Activated T-cell treated with anti-CD3 and anti-CD28 coated beads for 48 hours (primary cell): ENCODE data around the gene KCNG3.

Experiments
- DNase-seq: peaks from one replicate; pipeline ENCODE4 v3.0.0-alpha.2; 2020; ENCODE audit warnings: low read depth

The KCNG3 gene

GRCh38 chr2:42486145-42486906 lies 7.5 kb downstream of the KCNG3 start:
- no peak for DNase-seq

GRCh38 chr2:42480402-42480801 lies 13.4 kb downstream of the KCNG3 start:
- no peak for DNase-seq

- no peak for DNase-seq
These were observed 18.9 kb downstream of the KCNG3 start for GRCh38 chr2:42474765-42475454.

- no peak for DNase-seq
These were observed 23.1 kb downstream of the KCNG3 start for GRCh38 chr2:42470706-42471105.

DNA sequence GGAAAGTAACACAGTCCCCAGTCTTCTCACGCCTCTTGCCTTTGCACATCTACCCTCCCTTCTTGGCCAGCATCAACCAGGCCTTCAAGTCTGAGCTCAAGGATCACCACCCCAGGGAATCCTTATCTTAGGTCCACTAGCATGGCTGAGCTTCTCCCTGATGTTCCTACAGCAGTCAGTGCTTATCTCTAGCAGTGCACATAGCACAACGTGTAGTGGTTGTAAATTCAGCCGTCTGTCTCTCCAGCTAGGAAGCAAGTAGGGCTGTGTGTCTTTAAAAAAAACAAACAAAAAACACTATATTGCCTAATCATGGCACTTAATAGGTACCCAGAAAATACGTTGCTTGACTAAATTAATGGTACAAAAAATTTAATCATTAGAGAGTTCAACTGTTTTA lies 29.2 kb downstream of the KCNG3 start:
- DNase-seq: no peak

GRCh38 chr2:42463570-42463969 lies 30.2 kb downstream of the KCNG3 start:
- no peak for DNase-seq

DNA sequence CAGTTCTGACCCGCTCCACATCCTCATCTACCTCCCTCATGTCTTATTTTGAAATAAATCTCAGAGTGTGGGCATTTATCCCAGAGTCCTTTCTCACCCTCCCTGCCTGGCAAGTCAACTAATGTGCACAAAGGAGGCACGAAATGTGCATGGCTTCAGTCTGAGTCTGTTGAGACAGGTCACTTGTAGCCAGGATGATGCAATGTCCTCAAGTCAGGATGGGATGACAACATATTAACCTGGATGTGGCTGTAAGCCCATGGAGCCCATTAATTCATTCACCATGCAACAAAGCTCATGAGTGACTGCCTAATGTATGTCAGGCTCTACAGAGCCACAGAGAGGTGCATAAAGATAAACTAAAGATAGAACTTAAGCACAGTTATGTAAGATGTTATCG lies 34.5 kb downstream of the KCNG3 start:
- DNase-seq: no peak

- DNase-seq: no peak
These were observed 35.4 kb downstream of the KCNG3 start for GRCh38 chr2:42458396-42458795.

GRCh38 chr2:42457011-42457410 lies 36.8 kb downstream of the KCNG3 start:
- no peak for DNase-seq

DNA sequence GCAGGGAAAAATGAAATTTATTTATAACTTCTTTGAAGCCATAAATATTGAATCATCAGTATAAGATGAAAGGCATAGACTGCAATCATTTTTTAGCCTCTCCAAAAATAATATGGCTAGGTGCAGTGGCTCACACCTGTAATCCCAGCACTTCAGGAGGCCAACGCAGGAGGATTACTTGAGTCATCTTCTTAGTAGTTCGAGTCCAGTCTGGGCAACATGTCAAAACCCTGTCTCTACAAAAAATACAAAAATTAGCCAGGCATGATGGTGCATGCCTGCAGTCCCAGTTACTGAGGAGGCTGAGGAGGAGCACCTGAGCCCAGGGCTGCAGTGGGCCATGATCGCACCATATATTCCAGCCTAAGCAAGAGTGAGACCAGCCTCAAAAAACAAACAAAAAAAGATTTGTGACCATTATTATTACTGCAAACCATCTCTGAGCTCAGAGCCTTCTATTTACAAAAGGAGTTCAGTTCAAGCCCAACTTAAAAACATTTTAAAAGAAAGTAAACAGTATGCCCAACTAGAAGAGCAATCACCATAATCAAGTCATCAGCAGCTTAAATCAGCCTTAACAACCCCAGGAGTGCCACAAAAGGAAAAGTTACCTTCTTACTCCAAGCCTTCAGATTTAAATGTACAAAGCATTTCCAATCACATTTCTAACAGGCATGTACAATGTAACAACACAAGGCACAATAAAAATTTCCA lies 37.5 kb downstream of the KCNG3 start:
- DNase-seq: no peak

GRCh38 chr2:42452545-42452944 lies 41.2 kb downstream of the KCNG3 start:
- DNase-seq: no peak

DNA sequence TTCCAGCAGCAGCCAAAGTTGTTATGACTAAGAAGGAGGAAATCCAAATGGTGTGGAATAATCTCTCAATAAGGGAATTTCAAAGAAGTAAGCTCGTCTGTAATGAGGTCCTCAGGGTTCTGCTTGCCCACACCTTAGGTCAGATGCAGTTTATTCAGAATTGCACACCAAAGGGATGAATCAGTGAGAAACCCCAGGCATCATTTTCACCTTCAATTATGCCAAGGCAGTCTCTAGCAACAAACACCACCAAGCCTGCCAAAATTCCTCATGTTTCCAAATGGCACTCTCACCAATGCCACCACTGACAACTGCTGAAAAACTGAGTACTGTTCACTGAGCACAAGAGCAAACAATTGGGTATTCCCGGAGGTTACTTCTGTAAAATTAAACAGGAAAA lies 43.6 kb downstream of the KCNG3 start:
- DNase-seq: no peak

DNA sequence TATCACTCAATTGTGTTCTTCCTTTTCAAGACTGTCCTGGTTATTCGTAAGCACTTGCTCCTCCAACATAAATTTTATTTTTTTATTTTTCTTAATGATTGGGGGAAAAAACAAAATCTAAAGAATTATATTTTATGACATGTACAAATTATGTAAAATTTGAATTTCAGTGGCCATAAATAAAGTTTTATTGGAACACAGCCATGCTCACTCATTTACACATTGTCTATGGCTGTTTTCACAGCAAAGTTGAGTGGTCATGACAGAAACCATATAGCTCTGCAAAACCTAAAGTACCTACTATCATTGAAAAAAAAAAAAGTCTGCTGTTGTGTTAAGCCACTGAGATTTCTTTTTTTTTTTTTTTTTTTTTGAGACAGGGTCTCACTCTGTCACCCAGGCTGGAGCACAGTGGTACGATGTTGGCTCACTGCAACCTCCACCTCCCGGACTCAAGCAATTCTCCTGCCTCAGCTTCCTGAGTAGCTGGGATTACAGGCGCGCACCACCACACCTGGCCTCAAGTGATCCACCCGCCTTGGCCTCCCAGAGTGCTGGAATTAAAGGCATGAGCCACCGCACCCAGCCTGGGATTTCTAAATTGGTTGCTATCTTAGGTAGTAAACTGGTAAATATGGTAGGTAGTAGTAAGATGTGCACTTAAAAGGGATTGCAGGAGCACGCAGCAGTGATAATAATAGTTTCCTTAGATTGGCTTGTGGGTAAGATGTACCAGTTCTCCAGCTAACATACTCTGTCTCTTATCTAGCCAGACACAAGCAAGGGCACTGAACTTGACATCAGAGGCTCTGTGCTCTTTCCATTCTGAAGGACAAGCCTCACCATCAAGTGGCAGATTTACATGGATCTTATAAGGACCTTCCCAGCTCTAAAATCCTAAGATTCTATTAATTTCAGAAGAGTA lies 44.4 kb downstream of the KCNG3 start:
- DNase-seq: no peak

- DNase-seq: no peak
These were observed 45.6 kb downstream of the KCNG3 start for GRCh38 chr2:42448163-42448562.

GRCh38 chr2:42446503-42447271 lies 47.1 kb downstream of the KCNG3 start:
- no peak for DNase-seq

- DNase-seq: no peak
These were observed 49.9 kb downstream of the KCNG3 start for GRCh38 chr2:42443718-42444399.

DNA sequence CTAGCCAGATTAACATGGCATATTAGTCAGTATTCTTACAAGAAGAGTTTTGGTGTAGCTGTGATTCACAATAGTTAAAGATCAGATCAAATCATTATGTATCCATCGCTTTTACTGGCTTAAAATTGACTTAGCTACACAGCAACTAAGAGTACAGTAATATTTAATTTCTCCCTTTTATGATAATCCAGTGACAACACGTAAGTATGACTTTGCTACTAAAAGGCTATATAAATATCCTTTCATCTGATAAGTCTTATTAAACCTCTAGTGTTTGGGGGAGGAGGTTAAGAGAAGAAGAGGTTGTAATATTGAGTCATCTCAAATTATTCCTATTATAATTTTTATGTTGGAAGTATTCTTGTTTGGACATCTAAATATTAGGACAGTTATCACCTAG lies 51.0 kb downstream of the KCNG3 start:
- DNase-seq: no peak

GRCh38 chr2:42438685-42439084 lies 55.1 kb downstream of the KCNG3 start:
- DNase-seq: no peak

GRCh38 chr2:42436370-42436769 lies 57.4 kb downstream of the KCNG3 start:
- DNase-seq: no peak

DNA sequence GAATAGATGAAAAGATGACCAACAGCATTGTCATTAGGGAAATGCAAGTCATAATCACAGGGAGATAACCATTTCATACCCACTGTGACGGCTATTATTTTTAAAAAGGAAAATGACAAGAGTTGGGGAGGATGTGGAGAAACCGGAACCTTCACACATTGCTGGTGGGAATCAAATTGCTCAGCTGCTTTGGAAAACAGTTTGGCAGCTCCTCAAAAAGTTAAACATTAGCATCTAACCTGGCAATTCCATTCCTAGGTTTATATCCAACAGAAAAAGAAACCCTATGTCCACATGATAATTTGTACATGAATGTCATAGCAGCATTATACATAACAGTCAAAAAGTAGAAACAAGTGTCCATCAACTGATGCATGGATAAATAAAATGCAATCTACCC lies 58.2 kb downstream of the KCNG3 start:
- no peak for DNase-seq

DNA sequence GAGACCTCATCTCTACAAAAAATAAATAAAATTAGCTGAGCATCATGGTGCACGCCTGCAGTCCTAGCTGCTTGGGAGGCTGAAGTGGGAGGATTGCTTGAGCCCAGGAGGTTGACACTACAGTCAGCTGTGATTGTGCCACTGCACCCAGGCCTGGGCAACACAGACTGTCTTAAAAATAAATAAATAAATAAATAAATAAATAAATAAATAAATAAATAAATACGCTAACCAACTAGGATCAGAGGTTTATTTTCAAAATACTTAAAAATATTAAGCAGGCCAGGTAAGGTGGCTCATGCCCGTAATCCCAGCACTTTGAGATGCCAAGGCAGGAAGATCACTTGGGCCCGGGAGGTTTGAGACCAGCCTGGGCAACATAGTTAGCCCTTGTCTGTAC lies 63.6 kb downstream of the KCNG3 start:
- DNase-seq: no peak
